ENCODE measurements around the gene FECH.
"Not testable (repeated sequence)": the region's sequence is repeated elsewhere in the genome, so short reads cannot be mapped to it uniquely, and the experiment has no call there.

The FECH gene

DNA sequence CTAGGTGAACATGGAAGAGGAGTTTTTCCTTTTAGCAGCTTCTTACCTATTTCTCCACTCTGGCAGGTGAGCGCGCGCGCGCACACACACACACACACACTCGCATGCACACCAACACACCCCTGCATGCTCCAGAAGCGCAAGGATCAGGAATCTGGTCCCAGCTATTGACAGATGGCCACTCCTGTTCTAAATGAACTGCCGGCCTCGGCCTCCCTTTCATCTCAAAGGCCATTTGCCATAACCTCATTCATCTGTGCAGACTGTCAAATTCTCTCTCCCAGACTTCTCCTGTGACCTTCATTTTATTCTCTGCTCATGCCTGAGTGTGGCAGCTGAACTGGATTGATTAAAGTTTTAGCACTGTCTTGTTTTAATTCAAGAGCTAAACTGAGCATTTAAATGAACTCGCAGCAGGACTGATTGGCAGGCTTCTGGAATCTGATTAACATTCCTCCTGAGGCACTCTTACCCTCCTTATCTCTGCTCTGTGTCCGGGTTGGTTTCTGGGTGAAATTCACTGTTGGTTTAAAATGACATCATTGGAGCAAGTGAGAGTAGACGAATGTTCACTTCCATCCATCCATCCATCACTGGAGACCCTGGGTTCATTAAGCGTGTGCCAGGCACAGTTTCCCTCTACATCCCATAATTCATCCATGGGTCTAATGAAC lies 58.8 kb downstream of the FECH start:
- DNase-seq (ENCODE audit: low read depth) = no peak

DNA sequence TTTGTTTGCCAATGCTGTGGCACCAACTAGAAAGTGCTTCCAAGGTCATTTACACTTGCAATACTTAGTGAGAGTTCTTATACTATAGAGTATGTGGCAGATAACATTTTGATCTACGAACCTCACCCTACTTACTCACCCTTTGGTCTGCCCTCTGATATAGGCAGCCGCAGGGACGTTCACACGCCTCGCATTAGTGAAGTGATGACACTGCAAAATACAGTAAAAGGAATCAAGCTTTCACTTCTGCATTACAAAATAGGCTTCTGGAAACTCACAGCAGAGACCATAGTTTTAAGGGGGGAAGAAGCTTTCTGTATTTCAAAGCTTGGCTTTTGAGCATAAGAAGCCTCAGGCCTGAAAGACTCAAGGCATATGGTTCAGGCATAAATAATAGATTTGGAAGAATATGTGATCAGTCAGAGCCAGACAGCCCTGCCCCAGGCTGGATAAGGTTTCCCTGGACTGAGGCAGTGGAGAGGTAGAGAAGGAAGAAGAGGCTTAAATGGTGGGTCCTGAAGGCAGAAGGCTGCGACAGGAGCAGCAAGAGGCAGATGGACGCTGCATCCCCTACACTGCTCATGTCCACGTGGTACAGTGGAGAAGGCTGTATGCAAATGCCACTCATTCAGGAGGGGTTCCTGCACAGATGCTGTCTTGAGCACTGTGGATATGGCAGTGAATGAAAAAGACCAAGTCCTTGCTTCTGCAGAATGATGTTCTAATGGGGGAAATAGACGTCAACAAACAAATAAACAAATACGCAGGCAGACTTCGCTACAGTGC lies 63.1 kb downstream of the FECH start:
- no peak for DNase-seq (ENCODE audit: low read depth)

DNA sequence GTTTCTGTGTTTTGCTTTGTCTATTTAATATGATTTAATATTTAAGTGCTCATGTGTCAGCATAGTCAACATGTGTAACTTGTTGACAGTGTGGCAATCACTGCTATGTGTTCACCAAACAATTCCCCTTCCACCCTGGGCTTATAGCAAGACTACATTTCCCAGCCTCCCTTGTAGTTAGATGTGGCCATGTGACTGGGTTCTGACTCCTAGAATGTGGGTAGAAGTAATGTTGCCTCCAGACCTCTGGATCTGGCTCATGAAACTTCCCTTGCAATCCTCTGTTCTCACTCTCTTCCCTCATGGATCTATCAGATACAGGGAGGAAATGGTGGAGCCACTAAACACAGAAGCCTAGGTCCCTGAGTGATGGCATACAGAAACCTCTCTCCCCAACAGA lies 64.2 kb downstream of the FECH start:
- not testable (repeated sequence) for DNase-seq (ENCODE audit: low read depth)

DNA sequence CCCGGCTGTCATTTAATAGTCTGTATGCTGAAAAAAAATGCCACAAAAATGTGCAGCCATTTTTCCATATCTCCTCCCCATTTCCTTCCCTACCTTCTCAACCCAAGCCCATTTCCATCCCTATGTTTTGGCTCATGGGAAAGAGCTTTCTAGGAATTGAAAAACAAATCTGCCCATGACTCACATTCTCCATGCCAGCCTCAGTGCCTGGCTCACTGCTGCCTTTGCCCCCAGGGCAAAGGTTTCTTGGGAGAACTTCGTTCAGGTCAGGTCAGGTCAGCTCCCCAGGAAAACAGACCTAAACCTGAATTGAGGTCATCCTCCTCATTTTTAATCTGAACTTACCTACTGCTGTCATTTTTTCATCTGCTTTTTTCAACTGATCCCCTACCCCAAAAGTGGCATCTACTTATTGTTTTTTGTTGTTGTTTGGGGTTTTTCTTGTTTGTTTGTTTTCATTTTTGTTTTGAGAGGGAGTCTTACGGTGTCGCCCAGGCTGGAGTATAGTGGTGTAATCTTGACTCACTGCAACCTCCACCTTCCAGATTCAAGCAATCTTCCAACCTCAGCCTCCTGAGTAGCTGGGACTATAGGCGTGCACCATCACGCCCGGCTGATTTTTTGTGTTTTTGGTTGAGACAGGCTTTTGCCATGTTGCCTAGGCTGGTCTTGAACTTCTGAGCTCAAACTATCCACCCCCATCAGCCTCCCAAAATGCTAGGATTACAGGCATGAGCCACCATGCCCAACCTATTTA lies 66.7 kb downstream of the FECH start:
- no peak for DNase-seq (ENCODE audit: low read depth)

DNA sequence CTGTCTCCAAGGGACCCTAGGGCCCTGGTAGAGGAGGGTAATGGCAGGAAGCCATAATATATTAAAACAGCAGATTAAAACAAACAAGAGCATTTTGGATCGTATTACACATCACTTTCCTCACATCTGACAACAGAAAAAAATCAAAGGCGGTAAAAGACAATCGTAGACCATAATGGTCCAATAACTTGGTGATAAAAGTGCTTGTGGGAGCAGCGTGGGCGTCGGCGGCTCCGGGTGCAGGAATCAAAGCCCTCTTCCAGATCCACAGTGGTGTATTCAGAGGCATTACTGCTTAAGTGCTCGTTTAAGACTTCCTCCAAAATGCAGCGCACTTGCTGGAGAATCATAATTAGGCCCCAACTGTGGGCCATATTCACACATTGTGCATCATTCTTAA lies 68.0 kb downstream of the FECH start:
- no peak for DNase-seq (ENCODE audit: low read depth)

DNA sequence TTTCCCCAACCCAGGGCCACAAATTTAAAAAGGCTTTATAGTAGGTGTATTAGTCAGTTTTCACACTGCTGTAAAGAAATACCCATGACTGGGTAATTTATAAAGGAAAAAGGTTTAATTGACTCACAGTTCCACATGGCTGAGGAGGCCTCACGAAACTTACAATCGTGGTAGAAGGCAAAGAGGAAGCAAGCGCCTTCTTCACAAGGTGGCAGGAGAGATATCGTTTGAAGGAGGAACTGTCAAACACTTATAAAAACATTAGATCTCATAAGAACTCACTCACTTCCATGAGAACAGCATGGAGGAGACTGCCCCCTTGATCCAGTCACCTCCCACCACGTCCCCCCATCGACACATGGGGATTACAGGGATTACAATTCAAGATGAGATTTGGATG lies 70.4 kb downstream of the FECH start:
- no peak for DNase-seq (ENCODE audit: low read depth)

DNA sequence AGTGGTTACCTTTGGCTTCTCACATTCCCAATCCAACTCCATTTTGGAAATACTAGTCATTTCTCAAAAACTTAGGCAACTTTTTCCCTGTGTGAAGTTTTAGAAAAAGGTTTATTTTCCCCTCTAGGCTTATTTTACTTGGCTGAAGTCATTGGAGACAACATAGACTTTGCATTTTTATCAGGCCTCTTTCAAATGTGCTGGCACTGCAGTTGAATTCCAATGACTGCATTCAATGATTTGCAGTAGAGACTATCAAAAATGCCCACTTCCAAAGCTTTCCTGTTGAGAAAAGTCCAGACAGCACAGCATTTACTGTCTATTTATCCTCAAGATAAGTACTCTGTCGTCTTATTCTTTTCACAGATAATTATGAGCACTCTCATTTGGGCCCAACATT lies 81.3 kb downstream of the FECH start:
- no peak for DNase-seq (ENCODE audit: low read depth)

DNA sequence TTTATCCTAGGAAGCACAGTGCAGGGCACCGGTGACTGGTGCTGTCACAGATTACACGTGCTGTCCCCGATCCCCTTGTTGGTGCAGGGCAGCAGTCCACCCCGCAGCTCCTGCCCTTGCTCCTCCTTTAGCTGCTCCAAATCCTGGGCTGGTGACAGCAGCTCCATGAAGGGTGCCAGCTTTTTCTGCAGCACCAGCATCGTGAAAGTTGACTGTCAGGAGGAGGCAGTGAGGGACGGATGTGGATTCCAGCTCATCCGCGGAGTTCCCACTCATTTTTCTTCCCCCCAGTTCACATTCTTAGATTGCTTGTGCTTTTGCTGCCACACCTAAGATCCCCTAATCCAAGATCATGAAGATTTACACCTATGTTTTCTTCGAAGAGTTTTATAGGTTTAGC lies 83.9 kb downstream of the FECH start:
- no peak for DNase-seq (ENCODE audit: low read depth)

DNA sequence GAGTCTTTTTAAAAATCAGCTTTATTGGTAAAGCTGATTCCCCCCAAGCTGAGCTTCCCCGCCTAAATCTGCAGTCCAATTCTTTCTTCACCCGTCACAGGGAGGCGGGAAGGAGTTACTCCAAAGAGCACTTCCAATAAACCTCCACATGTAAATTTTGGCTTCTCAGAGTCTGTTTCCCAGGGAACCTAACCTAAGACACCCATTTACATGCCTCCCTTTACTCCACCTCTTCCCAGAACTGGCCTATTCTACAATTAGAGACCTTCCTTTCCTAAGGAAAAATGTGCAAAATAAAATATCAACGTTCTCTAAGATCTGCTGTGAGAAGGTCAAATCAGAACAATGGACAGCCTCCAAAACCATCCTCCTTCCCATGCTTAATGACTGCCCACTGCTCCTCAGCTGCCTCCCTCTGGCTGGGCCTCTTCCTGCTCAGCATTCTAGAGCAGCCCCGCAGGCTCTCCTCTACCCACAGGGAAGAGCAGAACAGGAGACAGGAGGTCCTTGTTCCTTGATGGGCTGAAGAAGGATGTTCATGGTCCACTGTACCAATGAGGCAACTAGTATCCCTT lies 87.7 kb downstream of the FECH start:
- DNase-seq (ENCODE audit: low read depth) = no peak
